ENCODE measurements around the gene CACNA1C.

- TF ChIP-seq CTCF (conservative IDR thresholded peaks at IDR 0.05; ENCODE audit: low read depth, low read length) (no peak), EZH2 (IDR thresholded peaks at IDR 0.05; ENCODE audit: borderline replicate concordance, low read depth, low read length, poor library complexity, severe bottlenecking) (no peak)
These were observed 86.9 kb downstream of the CACNA1C start for GRCh38 chr12:2139651-2140050.

All from A673 (cell line).